GM13977 (cell line): ENCODE data around the gene KCNIP2.

ENCODE experiments used
- DNase-seq: peaks from one replicate; pipeline ENCODE4 v3.0.0; 2012; ENCODE audit warnings: low spot score
- in situ Hi-C: fragments of 300-500 bp; cut with MboI; formaldehyde crosslinking; loops from one replicate; pipeline ENCODE4 v1.12.0; 2022; ENCODE audit warnings: low sequenced_read_pairs, low pct_unique_long_range_greater_than_20kb, mixed read lengths, inconsistent platforms; ENCODE audit not compliant: unreplicated experiment
- TF ChIP-seq, protein P1 (sequence below): IDR thresholded peaks from 2 replicates; pipeline ENCODE4 v1.5.1; 2012; ENCODE audit warnings: mild to moderate bottlenecking, control low read depth; ENCODE audit not compliant: insufficient read depth; ENCODE audit errors: extremely low read depth, missing control alignments

KCNIP2 gene

DNA sequence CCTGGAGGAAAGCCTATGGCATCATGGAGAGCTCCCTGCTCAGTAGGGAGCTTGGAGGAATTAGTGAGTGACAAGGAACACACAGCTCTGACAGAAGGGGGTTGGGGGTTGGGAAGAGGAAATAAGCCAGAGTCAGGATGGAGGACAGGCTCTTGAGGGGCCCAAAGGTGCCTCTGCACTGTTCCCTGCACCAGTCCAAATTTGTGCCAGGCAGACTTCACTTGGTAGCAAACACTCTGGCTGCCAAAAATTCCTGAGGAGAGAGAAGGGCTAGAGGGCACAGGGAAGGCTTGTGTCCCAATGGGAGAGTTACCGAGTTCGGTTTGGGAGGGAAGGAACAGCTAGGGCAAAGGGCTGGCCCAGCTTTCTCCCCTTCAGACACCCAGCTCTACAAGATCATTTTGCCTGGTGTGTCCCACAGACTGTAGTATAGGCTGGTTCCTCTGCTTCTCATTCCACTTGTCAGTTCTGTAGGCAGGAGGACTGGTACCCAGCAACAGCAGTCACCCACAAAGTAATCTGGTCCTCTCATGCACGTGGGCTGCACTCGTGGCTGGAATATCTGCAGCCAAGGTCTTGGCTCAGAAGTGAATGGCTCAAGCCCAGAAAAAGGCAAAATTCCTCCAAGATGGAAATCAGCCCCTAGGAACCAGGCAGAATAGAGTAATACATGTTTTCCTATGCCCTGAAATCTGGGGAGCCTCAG lies 8.0 kb upstream of the KCNIP2 start:
- TF ChIP-seq, protein P1, sequence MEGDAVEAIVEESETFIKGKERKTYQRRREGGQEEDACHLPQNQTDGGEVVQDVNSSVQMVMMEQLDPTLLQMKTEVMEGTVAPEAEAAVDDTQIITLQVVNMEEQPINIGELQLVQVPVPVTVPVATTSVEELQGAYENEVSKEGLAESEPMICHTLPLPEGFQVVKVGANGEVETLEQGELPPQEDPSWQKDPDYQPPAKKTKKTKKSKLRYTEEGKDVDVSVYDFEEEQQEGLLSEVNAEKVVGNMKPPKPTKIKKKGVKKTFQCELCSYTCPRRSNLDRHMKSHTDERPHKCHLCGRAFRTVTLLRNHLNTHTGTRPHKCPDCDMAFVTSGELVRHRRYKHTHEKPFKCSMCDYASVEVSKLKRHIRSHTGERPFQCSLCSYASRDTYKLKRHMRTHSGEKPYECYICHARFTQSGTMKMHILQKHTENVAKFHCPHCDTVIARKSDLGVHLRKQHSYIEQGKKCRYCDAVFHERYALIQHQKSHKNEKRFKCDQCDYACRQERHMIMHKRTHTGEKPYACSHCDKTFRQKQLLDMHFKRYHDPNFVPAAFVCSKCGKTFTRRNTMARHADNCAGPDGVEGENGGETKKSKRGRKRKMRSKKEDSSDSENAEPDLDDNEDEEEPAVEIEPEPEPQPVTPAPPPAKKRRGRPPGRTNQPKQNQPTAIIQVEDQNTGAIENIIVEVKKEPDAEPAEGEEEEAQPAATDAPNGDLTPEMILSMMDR, result no peak
- no peak for DNase-seq
- in situ Hi-C loops, result no loop called here

DNA sequence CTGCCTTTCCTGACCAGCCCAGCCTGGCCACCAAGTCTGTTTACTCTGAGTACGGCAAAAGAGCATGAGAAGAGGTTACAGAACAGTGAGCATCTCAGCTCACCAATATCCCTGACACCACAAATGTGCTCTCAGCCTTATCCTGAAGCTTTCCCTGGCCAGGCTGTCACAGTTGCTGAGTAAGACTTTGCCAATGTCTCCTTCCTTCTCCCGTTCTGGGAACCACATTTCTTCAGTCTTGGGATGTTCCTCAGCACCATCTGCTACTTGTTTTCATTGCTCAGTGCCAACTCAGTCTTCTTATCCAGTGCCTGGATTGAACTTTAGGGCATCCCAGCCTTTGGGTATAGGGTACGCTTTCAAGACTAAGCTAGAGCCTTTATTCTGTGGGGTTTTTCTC lies 7.1 kb upstream of the KCNIP2 start:
- DNase-seq, result no peak
- in situ Hi-C loops, result no loop called here
- TF ChIP-seq, protein P1, result no peak

DNA sequence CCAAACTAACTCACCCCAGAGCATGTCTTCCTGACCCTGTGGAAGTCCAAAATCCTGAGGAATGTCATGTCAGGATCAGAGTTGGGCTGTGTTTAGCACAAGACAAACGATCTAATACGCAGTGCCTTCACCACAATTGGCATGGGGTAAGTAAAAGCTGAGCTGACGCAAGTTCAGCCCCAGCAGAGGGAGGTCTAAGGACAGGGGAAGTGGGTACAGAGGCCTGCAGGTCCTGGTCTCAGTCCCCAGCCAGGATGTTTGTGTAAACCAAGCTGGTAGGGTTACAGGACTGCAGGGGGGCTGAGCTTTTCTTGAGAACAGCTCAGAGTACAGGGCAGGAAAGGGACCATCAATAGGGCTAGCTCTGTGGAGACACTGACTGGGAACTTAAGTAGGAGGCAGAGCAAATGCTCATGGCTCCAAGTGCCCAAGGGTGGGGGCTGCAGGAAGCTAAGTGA lies 5.3 kb upstream of the KCNIP2 start:
- TF ChIP-seq, protein P1, result no peak
- DNase-seq, result no peak
- in situ Hi-C loops, result loop anchor here (10.0 kb wide), 1 partner anchor 46 kb away; no protein-coding TSS in a partner anchor

DNA sequence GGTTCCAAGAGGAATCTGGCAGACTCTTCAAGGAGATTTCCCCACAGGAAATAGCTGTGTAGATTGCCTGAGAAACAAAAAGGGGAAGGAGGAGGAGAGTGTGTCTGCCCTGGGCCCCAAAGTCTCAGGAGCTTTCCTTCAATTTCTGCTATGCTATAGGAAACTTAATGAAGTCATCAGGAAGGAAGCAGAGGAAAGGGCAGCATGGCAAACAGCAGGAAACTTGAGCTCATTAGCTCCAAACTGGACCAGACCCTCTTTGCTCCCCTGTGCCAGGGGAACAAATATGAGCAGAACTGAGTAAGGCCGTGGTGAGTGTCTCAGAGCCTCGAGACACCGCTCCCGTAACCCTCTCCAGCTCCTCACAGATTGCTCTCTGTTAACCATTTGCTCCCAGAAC lies 4.8 kb upstream of the KCNIP2 start:
- TF ChIP-seq, protein P1, result no peak
- in situ Hi-C loops, result loop anchor here (10.0 kb wide), 1 partner anchor 46 kb away; no protein-coding TSS in a partner anchor
- no peak for DNase-seq

DNA sequence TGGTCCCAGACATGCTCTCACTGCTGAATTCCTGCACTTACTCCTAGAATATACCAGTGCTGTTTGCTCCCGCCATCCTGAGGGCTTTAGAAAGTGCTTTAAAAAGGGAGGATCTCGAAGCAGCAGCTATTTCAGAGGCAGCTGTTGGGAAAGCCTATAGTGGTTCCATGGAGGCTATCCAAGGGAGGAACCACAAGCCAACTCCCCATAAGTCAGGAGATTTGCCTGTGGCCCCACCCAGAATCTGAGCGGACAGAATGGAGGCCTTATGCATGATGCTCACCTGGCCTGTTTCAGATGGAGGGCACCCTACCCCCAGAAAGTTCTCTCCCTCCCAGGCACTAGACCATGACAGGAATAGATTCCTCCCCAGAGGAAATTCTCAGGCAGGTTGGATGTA lies 2.3 kb upstream of the KCNIP2 start:
- DNase-seq, result no peak
- in situ Hi-C loops, result loop anchor here (10.0 kb wide), 1 partner anchor 49 kb away; no protein-coding TSS in a partner anchor

DNA sequence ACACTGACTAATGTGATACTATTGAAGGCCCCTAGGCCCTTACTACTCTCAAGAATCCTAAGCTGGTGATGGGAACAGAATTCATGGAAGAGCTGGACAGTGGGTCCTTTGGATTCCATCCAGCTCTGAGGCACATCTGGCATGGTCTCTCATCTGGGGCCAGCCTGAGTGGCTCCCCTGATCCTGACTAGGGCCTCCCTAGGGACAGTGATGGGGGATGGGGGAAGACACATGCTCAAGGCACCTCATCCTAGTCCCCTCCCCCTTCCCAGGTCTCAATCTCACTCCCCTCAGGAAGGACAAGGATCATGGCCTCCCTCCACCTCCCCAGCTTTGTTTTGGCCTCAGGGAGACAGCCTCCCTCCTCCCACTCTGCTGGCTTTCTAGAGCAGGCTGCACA lies 1.8 kb downstream of the KCNIP2 start:
- peak; percentile 23 for DNase-seq
- TF ChIP-seq, protein P1, result no peak
- in situ Hi-C loops, result loop anchor here (10.0 kb wide), 1 partner anchor 53 kb away; no protein-coding TSS in a partner anchor

More for the DNA sequence above, 2.3 kb upstream of the KCNIP2 start:
- TF ChIP-seq, protein P1, result no peak
